HG03442 (cell line): ENCODE results near the gene STEEP1.

ENCODE experiments used
- ATAC-seq: cut with Tn5 transposase; IDR thresholded peaks from one replicate; pipeline ENCODE4 v1.9.1; 2021; ENCODE audit warnings: mild to moderate bottlenecking, moderate library complexity; ENCODE audit not compliant: unreplicated experiment

The STEEP1 gene

DNA sequence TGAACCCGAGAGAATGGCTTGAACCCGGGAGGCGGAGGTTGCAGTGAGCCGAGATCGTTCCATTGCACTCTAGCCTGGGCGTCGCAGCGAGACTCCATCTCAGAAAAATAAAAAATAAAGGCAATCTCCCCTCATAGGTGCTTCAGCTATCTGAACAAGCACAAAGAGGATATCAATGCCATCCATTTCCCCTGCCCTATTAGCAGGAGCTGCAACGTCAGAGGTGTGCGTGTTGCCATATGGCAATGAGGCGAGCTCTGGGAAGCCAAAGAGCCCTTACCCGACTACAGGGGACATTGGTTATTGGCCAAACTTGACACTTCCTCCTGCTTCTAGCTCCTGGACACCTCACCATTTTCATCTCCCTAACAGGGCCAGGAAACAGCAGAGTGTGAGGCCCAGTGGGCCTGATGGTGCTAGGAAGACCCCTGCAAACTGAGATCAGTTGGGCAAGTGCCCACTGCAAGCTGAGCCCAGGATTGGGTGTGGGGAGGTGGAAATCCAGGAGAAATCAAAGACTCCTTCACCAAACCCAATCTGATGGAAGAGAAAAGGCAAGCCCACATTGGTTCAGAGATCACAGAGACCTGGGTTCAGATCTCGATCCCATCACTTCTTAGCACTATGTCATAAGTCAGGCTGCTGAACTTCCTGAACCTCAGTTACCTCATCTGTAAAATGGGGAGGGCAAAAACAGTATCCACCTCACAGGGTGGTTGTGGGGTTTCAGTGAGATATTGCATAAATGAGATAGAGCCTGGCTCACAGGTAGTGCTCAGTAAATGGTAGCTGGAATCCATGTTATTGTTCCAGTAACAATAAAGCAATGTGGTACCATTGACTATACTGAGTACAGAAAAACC lies 75.8 kb downstream of the STEEP1 start:
- ATAC-seq = no peak

DNA sequence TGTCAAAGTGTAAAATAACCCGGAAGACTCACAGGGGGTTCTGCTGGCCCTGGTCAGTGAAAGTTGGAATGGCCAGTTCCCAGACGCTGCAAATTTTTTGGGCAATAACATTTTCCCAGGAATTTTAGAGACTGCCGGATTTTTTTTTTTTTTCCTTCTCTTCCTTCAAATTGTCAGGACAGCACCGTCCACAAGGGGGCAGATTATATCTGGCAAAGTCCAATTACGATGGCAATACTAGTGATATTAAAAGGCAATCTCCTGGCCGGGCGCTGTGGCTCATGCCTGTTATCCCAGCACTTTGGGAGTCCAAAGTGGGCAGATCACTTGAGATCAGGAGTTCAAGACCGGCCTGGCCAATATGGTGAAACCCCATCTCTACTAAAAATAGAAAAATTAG lies 76.5 kb downstream of the STEEP1 start:
- no peak for ATAC-seq
